Activated CD4-positive, CD25-positive, alpha-beta regulatory T cell treated with anti-CD3 and anti-CD28 coated beads, Interleukin-2, amount 50 U/mL, for 16 hours (primary cell): Measurements from ENCODE around the gene RDX.
"Not testable (repeated sequence)": the region's sequence is repeated elsewhere in the genome, so short reads cannot be mapped to it uniquely, and the experiment has no call there.

Experiments
- DNase-seq: peaks from one replicate; pipeline ENCODE4 v3.0.0-alpha.2; 2020; ENCODE audit warnings: low read depth, low spot score

The RDX gene

GRCh38 chr11:110305169-110306018 is 9.0 kb upstream of the RDX start:
- DNase-seq = no peak

GRCh38 chr11:110303414-110303826 is 7.0 kb upstream of the RDX start:
- no peak for DNase-seq

GRCh38 chr11:110301577-110301976 is 5.2 kb upstream of the RDX start:
- DNase-seq = no peak

- DNase-seq = no peak
These were observed 4.6 kb upstream of the RDX start for GRCh38 chr11:110301032-110301431.

- DNase-seq = no peak
These were observed 2.8 kb upstream of the RDX start for GRCh38 chr11:110299006-110299785.

GRCh38 chr11:110298301-110298765 is 1.9 kb upstream of the RDX start:
- DNase-seq = no peak

GRCh38 chr11:110297726-110298300 is 1.4 kb upstream of the RDX start:
- DNase-seq = no peak

- no peak for DNase-seq
These were observed 787 bp upstream of the RDX start for GRCh38 chr11:110297076-110297725.

- DNase-seq = no peak
These were observed 736 bp downstream of the RDX start for GRCh38 chr11:110295531-110296225.

- DNase-seq = no peak
These were observed 1.3 kb downstream of the RDX start for GRCh38 chr11:110295086-110295485.

GRCh38 chr11:110294509-110294908 is 1.9 kb downstream of the RDX start:
- DNase-seq = no peak

GRCh38 chr11:110293389-110293788 is 3.0 kb downstream of the RDX start:
- no peak for DNase-seq

- DNase-seq = not testable (repeated sequence)
These were observed 4.3 kb downstream of the RDX start for GRCh38 chr11:110292146-110292545.

GRCh38 chr11:110290591-110291334 is 5.7 kb downstream of the RDX start:
- DNase-seq = no peak

GRCh38 chr11:110289472-110289871 is 6.9 kb downstream of the RDX start:
- DNase-seq = no peak

- no peak for DNase-seq
These were observed 8.9 kb downstream of the RDX start for GRCh38 chr11:110287537-110287936.

GRCh38 chr11:110286298-110287040 is 9.9 kb downstream of the RDX start:
- no peak for DNase-seq

- no peak for DNase-seq
These were observed 12.6 kb downstream of the RDX start for GRCh38 chr11:110283862-110284261.

GRCh38 chr11:110280595-110280994 is 15.8 kb downstream of the RDX start:
- not testable (repeated sequence) for DNase-seq

- DNase-seq = no peak
These were observed 16.5 kb downstream of the RDX start for GRCh38 chr11:110279881-110280280.
